ENCODE data around the gene MYDGF.

Gene MYDGF

GRCh38 chr19:4613254-4613751 is 56.8 kb downstream of the MYDGF start:
- DNase-seq (ENCODE audit: low read depth) = no peak
- no peak for TF ChIP-seq CTCF (IDR thresholded peaks at IDR 0.05; ENCODE audit: control insufficient read depth, extremely low read depth, insufficient read depth)
- H3K4me3 ChIP-seq (ENCODE audit: low read depth, low read length) = no peak overlapping the region

- no peak for DNase-seq (ENCODE audit: low read depth)
- no peak for TF ChIP-seq CTCF (IDR thresholded peaks at IDR 0.05; ENCODE audit: control insufficient read depth, extremely low read depth, insufficient read depth)
Observed at GRCh38 chr19:4609878-4610511, 60.1 kb downstream of the MYDGF start.

More at GRCh38 chr19:4609878-4610511, 60.1 kb downstream of the MYDGF start:
- H3K4me3 ChIP-seq (ENCODE audit: low read depth, low read length) = no peak overlapping the region
